NOMO-1 (cell line): Measurements from ENCODE around the gene HOXA9.

Source experiments
- DNase-seq, 2 experiments: peaks; one replicate each; lab custom pipeline; 2025; ENCODE audit not compliant: unreplicated experiment in 2 of 2; lab: John Stamatoyannopoulos, UW

The HOXA9 gene

DNA sequence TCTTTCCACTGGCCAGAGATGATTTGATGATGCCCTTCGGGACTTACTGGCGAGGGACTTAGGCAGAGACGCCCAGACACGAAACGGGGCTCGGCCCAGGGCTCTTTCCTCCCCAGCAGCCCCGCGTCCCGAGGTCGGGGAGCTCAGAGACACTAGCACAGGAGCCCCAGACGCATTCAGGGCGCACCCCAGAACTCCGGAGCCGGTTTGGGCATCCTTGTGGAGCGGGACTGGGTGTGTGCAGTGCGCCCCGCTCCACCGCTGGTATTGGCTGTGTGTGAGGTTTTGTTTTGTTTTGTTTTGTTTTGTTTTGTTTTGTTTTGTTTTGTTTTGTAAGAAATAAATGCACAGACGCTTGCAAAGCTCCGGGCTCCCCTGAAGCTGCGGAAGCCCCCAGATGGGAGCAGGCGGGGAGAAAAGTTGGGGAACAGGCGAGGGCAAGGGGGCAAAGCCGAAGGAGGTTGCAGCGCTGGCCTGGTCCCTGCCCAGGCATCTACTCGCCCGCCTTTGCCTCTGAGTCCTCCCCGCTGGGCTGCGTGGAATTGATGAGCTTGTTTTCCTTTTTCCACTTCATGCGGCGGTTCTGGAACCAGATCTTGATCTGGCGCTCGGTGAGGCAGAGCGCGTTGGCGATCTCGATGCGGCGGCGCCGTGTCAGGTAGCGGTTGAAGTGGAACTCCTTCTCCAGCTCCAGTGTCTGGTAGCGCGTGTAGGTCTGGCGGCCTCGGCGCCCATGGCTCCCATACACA is 20.0 kb downstream of the HOXA9 start:
- no peak for DNase-seq

DNA sequence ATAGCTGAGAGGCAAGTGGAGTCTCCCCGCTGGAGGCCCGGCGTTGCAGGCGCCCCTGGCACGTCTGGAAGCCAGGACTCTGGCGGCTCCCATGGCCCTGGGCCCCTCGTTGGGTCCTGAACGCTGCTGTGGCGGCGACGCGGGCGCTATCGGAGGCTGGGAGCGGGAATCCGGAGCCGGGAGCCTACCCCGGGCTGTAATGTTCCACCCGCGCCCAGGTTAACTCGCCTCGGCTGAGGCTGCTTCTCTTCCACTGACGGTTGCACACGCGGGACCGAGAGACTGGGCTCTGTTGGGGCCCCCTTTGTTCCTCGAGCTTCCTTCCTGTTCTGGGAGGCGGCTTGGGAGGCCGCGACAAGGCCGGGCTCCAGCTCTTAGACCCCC is 20.6 kb downstream of the HOXA9 start:
- no peak for DNase-seq

GRCh38 chr7:27143950-27144780 is 21.2 kb downstream of the HOXA9 start:
- no peak for DNase-seq

DNA sequence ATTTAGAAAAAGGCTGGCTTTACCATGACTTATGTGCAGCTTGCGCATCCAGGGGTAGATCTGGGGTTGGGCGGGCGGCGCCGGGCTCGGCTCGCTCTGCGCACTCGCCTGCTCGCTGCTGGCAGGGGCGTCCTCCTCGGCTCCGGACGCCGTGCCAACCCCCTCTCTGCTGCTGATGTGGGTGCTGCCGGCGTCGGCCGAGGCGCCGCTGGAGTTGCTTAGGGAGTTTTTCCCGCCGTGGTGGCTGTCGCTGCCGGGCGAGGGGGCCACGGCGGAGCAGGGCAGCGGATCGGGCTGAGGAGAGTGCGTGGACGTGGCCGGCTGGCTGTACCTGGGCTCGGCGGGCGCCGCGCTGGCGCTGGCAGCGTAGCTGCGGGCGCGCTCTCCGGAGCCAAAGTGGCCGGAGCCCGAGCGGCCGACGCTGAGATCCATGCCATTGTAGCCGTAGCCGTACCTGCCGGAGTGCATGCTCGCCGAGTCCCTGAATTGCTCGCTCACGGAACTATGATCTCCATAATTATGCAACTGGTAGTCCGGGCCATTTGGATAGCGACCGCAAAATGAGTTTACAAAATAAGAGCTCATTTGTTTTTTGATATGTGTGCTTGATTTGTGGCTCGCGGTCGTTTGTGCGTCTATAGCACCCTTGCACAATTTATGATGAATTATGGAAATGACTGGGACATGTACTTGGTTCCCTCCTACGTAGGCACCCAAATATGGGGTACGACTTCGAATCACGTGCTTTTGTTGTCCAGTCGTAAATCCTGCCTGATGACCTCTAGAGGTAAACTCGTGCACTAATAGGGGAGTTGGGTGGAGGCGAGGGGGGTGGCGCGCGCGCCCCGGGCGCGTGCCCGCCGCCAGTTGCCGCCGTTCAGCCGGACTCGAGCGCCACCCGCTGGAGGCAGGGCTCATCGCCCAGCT is 22.1 kb downstream of the HOXA9 start, which contains the start of gene HOXA5:
Gene HOXA5 (minus strand): TSS at position 659 of the 927 bp plus-strand sequence. CDS start 74 bp downstream, at position 585.
- DNase-seq = no peak

GRCh38 chr7:27142580-27143022 is 22.7 kb downstream of the HOXA9 start:
- DNase-seq = no peak

- no peak for DNase-seq
Observed at GRCh38 chr7:27141923-27142579, 23.3 kb downstream of the HOXA9 start.

DNA sequence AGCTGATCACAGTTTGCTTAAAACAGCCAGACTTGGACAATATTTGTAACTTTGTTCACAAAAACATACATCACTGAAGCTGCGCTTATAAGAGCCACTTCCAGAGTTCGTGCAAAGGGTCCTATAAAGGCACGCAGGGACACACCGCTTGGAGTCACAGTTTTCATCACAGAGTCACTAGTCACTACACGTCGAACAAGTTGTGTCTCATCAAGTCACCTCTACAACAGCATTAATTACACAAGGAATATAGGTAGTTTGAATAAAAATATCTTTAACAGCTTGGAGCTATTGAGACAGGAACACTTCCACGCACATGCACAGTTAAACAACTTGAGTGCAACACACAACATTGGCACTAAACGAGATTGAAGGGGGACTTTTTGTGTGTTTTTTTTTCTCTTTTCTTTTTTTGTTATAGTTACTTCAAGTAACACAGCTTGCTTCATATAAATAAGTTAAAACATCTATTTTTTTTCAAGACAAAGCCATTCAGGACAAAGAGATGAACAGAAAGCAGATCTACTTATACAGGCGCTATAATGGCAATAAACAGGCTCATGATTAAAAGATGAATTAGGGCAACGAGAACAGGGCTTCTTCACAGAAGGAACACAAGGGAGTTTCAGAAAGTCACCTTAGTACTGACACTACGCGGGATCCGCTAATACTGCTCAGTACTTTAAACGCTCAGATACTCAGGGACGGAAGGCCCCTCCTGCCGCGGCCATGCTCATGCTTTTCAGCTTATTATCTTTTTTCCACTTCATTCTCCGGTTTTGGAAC is 24.0 kb downstream of the HOXA9 start:
- no peak for DNase-seq

DNA sequence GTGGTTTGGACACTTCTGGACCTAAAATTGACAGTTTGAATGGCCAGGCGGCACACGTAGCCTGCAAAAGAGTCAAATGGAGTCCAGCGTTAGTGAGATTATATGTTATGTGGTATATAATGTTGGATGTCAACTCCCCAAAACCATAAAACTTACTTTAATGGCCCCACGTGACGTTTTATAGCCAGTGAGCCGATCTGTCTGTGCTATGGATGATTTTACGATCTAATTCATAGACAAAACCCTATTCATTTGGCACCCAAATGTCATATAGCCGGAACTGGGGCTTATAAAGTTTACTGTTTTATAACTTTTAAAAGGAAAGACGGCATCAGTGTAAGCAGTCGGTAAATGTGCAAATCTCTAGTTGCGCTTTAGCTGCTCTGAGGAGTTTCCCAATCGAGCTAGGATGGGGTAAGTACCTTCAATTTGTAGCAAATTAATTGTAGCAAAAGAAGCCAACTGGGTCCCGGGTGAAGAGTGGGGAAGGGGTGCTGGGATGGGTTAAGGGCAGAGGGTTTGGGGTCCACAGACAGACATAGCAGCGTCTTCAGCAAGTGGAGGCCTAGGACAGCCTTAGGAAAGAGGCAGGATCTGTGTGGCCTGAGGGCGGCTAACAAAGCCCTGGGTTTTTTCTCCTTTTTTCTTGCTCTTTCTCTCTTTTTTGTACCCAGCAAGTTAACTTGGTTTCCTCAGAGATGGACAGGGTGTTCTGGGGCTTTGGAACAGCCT is 25.0 kb downstream of the HOXA9 start:
- DNase-seq = no peak

DNA sequence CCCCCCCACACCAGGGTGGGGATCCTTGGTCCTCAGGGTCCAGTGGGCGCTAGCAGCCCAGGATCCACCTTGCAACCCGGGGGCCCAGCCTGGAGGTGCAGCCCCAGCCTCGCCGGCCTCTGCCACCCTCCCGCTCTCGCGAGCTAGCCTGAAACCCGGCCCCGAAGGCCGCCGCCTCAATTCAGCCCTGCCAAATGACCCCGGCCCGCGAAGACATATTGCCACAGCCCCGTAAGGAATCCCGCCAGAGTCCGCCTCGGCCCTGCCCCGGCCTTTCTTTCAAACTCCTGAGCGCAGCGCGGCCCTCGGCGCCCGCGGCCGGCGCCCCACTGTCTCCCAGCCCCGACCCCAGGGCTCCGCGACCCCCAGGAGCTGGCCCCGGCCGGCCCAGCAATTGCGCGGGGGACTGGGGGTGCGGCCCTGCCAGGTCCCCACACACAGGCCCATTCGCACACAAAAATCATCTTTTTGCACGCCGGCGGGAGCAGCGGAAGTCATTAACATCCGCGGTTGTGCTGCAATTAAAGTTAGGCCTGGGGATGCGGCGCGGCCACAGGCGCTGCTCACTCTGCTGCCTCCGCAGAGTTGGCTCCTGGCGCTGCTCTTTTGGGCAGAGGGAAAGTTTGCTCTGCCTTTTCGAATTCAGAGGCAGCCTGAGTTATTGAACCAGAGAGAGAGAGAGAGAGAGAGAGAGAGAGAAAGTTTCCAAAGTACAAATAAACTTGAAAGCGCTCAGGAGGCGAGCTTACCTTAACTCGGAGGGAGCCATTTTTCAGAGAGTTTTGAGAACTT is 25.8 kb downstream of the HOXA9 start:
- DNase-seq = no peak

DNA sequence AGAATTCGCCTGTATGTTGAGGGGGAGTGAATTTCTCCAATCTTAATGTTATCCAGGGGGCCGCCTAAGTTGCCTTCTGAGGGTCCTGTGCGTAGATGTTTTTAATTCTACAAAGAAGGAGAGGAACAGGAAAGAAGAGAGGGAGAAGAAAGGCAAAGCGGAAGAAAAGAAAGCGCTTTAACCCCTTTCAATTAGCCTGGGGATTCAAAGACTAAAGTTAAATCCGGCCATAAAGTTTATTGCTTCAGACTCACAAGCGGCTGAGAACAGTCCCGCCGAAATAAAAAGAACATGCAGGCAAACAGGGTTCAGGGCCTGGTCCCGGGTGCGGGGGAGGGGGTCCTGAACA is 26.4 kb downstream of the HOXA9 start:
- DNase-seq = no peak

DNA sequence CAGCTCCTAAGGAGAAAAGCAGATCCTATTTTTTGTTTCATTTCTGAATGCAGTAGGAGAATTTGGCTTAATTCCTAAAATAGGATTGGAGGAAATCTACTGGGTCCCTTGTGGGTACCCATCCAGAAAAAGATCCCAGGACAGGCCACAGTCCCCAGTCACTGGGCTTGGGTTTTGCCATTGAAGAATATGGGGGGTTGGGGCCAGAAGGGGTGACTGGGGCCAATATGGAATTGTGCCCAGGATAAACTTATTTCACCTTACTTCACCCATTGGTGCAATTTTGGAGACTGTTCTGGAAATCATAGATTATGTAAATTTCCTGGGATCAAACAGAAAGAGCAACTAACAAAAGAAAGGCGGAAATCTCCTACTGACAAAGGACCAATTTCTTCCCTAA is 26.9 kb downstream of the HOXA9 start:
- DNase-seq = no peak

- DNase-seq = no peak
Observed at GRCh38 chr7:27137640-27138315, 27.6 kb downstream of the HOXA9 start.

DNA sequence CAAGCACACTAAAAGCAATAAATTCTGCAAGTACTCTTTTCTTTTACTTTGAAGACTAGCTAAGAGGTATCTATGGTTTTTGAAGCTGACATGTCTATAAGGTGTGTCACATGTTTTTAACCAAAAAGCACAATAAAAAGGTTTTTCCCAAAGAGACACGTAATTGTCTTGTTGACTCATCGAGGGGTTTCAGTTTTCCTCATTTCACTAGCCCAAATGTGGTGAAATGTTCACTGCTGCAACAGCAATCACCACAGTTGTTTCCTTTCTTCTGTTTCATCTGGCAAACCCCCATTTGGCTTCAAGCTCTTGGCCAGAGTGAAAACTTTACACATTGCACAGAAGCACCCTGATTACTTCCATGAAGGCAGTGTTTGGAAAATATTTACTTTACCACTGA is 30.9 kb downstream of the HOXA9 start:
- DNase-seq = peak in 1 of 2 experiments; percentile 44

- no peak for DNase-seq
Observed at GRCh38 chr7:27133409-27134231, 31.7 kb downstream of the HOXA9 start.

GRCh38 chr7:27132978-27133377 is 32.4 kb downstream of the HOXA9 start:
- DNase-seq = no peak

DNA sequence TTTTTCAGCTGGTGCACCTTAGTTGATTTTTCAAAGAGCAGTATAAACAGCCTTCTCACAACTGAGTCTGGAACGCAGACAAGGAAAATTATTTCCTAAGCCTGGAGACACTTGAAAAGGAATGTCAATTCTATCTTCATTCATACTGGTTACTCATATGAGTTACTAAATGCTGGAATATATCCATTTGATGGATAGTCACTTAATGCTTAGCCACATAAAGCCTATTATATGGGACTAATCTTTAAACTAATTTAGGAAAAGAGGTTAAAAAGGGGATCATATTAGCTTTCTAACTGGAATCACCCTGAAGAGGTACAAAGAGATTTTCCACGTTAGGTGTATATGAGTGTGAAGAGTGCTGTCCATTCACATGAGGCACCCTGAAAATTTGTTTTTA is 33.1 kb downstream of the HOXA9 start:
- no peak for DNase-seq

DNA sequence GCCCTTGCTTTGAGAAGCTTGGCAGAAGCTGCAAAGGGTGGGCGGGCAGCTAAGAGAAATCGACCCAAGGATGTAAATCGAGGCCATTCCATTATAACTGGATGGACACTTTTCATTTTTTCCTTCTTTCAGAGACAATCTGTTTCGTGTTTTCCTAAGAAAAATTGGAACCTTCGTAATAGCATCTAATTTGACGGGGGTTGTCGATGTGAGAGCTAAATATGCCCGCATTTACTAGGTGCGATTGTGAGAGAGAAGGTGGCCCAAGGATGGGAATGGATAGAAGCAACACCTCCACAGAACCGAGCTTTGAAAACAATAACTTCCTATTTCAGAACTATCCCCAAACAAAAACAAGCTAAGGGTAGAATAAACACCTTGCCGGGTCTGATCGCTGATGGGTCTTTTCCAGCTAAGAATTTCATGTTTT is 33.9 kb downstream of the HOXA9 start:
- DNase-seq = no peak
